ENCODE results near the gene STK11. TPM values are rescaled to one million over a fixed set of nuclear protein-coding genes. Genes with fewer than 3 reads are reported as not detected.

STK11 gene
- total and polyA plus RNA-seq, 3 donors from 2014 or later, result 194 to 209 (median 197) TPM

GRCh38 chr19:1177322-1178114, 28.1 kb upstream of the STK11 start:
- Histone ChIP-seq H3K27ac (no peak overlapping the region), H3K4me3 (no peak overlapping the region), H3K27me3 (no peaks in the 10 kb centered on the region), H3K9me3 (no peaks in the 10 kb centered on the region), H3K36me3 (ENCODE audit: low read depth, missing control alignments) (no peaks in the 10 kb centered on the region), H3K4me1 (peaks cover 6% of the 10 kb centered on the region)
- 65 to 72% methylated on average over 24 to 25 of the region's 25 CpGs for WGBS, 2 donors
- TF ChIP-seq POLR2A (IDR thresholded peaks at IDR 0.05), result no peak
- no peak for TF ChIP-seq CTCF (IDR thresholded peaks at IDR 0.05)
- intact Hi-C loops (cut with DNase I; ENCODE audit: low total_unique reads), result no loop called here
- no peak for DNase-seq

- H3K4me3 ChIP-seq, result no peak overlapping the region
- H3K36me3 ChIP-seq (ENCODE audit: low read depth, missing control alignments), result no peaks in the 10 kb centered on the region
- no peak for DNase-seq
- H3K9me3 ChIP-seq, result no peaks in the 10 kb centered on the region
- no peak for TF ChIP-seq CTCF (IDR thresholded peaks at IDR 0.05)
- intact Hi-C loops (cut with DNase I; ENCODE audit: low total_unique reads), result no loop called here
- whole genome bisulfite sequencing, 2 donors, result 83 to 84% methylated on average over 6 to 11 of the region's 11 CpGs
- no peak overlapping the region for H3K27ac ChIP-seq
- no peaks in the 10 kb centered on the region for H3K27me3 ChIP-seq
- no peaks in the 10 kb centered on the region for H3K4me1 ChIP-seq
Observed at GRCh38 chr19:1181606-1182005, 24.0 kb upstream of the STK11 start.

GRCh38 chr19:1182068-1182467, 23.5 kb upstream of the STK11 start:
- no peak for DNase-seq
- H3K4me3 ChIP-seq, result no peak overlapping the region
- WGBS, 2 donors, result 91 to 94% methylated on average over 7 to 10 of the region's 10 CpGs
- TF ChIP-seq CTCF (IDR thresholded peaks at IDR 0.05) (no peak), POLR2A (IDR thresholded peaks at IDR 0.05) (no peak)
- H3K4me1 ChIP-seq, result no peaks in the 10 kb centered on the region
- intact Hi-C loops (cut with DNase I; ENCODE audit: low total_unique reads), result no loop called here
- no peak overlapping the region for H3K27ac ChIP-seq
- H3K36me3 ChIP-seq (ENCODE audit: low read depth, missing control alignments), result no peaks in the 10 kb centered on the region
- no peaks in the 10 kb centered on the region for H3K27me3 ChIP-seq
- H3K9me3 ChIP-seq, result no peaks in the 10 kb centered on the region

GRCh38 chr19:1182727-1183126, 22.9 kb upstream of the STK11 start:
- Histone ChIP-seq H3K9me3 (no peaks in the 10 kb centered on the region), H3K4me1 (no peaks in the 10 kb centered on the region), H3K4me3 (no peak overlapping the region), H3K36me3 (ENCODE audit: low read depth, missing control alignments) (no peaks in the 10 kb centered on the region), H3K27ac (no peak overlapping the region), H3K27me3 (no peaks in the 10 kb centered on the region)
- no peak for DNase-seq
- intact Hi-C loops (cut with DNase I; ENCODE audit: low total_unique reads), result no loop called here
- 89 to 94% methylated on average over 11 of the region's 11 CpGs for WGBS, 2 donors
- TF ChIP-seq POLR2A (IDR thresholded peaks at IDR 0.05) (no peak), CTCF (IDR thresholded peaks at IDR 0.05) (no peak)

Data from testis (tissue), 3 donors.